Liver (tissue), 3 donors: ENCODE results near the gene MAP3K13.

Source experiments
- GABPA ChIP-seq, 2 donors: IDR thresholded peaks in 1 of 2; conservative IDR thresholded peaks in 1 of 2; 2 replicates each; pipeline ENCODE4 v1.6.1; 2016; ENCODE audit warnings: antibody characterized with exemption in 2 of 2, mild to moderate bottlenecking in 1 of 2, moderate library complexity in 1 of 2
- MAX ChIP-seq: IDR thresholded peaks from 2 replicates; pipeline ENCODE4 v1.6.1; 2016; ENCODE audit warnings: antibody characterized with exemption
- NR2F2 ChIP-seq: IDR thresholded peaks from 2 replicates; pipeline ENCODE4 v1.6.1; 2016; ENCODE audit warnings: antibody characterized with exemption
- RXRA ChIP-seq, 2 donors: IDR thresholded peaks; 2 replicates each; pipeline ENCODE4 v1.6.1; 2017 to 2018; ENCODE audit warnings: antibody characterized with exemption in 2 of 2, mild to moderate bottlenecking in 1 of 2
- YY1 ChIP-seq: IDR thresholded peaks from 2 replicates; pipeline ENCODE4 v1.6.1; 2016; ENCODE audit warnings: antibody characterized with exemption, mild to moderate bottlenecking
- TF ChIP-seq, protein P1 (sequence below): fragments of 150-350 bp; IDR thresholded peaks from 2 replicates; pipeline ENCODE4 v1.5.1; 2017; ENCODE audit warnings: improper control_type of control experiment, low read depth, low read length; ENCODE audit not compliant: missing input control
- TF ChIP-seq, protein P2 (sequence below): IDR thresholded peaks from 2 replicates; pipeline ENCODE4 v1.6.1; 2016; ENCODE audit warnings: antibody characterized with exemption
- donor health status: healthy.
- donor health status: healthy.

- TF ChIP-seq RXRA (IDR thresholded peaks at IDR 0.05) (no peak), GABPA (IDR thresholded peaks at IDR 0.05 in 1 of 2, conservative IDR thresholded peaks at IDR 0.05 in 1 of 2) (no peak), YY1 (no peak), MAX (no peak), NR2F2 (no peak)
- TF ChIP-seq, protein P1, sequence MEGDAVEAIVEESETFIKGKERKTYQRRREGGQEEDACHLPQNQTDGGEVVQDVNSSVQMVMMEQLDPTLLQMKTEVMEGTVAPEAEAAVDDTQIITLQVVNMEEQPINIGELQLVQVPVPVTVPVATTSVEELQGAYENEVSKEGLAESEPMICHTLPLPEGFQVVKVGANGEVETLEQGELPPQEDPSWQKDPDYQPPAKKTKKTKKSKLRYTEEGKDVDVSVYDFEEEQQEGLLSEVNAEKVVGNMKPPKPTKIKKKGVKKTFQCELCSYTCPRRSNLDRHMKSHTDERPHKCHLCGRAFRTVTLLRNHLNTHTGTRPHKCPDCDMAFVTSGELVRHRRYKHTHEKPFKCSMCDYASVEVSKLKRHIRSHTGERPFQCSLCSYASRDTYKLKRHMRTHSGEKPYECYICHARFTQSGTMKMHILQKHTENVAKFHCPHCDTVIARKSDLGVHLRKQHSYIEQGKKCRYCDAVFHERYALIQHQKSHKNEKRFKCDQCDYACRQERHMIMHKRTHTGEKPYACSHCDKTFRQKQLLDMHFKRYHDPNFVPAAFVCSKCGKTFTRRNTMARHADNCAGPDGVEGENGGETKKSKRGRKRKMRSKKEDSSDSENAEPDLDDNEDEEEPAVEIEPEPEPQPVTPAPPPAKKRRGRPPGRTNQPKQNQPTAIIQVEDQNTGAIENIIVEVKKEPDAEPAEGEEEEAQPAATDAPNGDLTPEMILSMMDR = no peak
- TF ChIP-seq, protein P2, sequence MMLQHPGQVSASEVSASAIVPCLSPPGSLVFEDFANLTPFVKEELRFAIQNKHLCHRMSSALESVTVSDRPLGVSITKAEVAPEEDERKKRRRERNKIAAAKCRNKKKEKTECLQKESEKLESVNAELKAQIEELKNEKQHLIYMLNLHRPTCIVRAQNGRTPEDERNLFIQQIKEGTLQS = no peak
Observed at GRCh38 chr3:185534511-185534910, 171.6 kb downstream of the MAP3K13 start.
